GM21576 (cell line): ENCODE measurements around the gene ZNF775.
"Not testable (repeated sequence)": the region's sequence is repeated elsewhere in the genome, so short reads cannot be mapped to it uniquely, and the experiment has no call there.

Experiments used
- ATAC-seq: cut with Tn5 transposase; IDR thresholded peaks from one replicate; pipeline ENCODE4 v1.9.1; 2021; ENCODE audit warnings: mild to moderate bottlenecking, moderate library complexity; ENCODE audit not compliant: unreplicated experiment

ZNF775 gene

DNA sequence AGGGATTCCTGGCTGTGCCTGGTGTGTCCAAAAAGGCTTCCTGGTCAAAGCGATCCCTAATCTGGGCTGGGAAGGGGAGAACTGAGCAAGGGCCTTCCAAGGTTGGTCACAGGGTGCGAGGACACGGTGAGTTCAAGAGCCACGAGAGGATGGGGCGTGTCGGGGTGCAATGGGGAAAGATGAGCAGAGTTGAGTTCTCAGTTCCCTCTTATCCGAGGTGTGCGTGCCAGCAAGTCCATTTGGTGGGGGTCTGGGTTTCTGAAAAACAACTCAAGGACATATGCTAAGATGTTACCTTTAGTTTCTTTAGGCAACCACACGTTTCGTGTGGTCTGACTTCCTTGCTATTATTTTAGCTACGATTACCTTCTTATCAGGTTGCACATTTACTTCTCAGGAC lies 1.3 kb downstream of the ZNF775 start:
- ATAC-seq, result peak; percentile 11

GRCh38 chr7:150381096-150381495 lies 2.0 kb downstream of the ZNF775 start:
- no peak for ATAC-seq

- ATAC-seq, result no peak
Measured at GRCh38 chr7:150381785-150382122, 2.6 kb downstream of the ZNF775 start.

- no peak for ATAC-seq
Measured at GRCh38 chr7:150382123-150382843, 3.2 kb downstream of the ZNF775 start.

GRCh38 chr7:150382844-150383225 lies 3.7 kb downstream of the ZNF775 start:
- ATAC-seq, result no peak

DNA sequence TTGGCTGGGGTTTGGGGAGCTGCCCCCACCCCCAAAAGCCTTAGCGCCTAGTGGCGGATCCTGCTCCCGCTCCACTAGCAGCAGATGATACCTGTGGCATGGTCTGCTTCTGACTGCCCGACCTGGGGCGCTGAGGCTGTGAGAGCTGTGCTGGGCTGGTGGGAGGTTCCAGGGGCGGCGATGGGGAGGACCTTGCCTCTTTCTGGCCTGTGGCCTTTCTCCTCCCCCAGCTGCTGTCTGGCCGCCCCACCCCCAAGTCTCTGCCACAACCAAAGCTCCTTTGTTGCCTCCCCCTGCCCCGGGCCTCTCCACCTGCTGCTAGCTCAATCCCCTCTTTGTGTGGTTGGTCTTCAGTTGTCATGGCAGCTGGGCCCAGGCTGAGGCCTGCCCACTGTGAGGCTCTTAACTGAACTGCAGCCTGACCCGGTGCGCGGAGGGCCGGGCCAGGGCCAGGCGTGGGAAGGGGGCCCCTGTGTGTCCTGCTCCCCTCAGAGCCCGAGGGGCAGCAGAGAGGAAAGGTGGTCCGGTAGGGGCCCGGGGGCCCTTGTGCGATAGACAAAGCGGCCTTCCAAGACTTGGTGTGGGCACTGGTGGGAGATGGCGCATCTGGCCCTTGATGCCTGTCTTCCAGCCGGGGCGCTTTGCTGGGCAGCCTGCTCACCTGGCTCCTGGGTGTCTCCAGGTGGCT lies 4.7 kb downstream of the ZNF775 start:
- ATAC-seq, result no peak

- no peak for ATAC-seq
Measured at GRCh38 chr7:150384406-150385301, 5.5 kb downstream of the ZNF775 start.

- ATAC-seq, result no peak
Measured at GRCh38 chr7:150385302-150385723, 6.2 kb downstream of the ZNF775 start.

DNA sequence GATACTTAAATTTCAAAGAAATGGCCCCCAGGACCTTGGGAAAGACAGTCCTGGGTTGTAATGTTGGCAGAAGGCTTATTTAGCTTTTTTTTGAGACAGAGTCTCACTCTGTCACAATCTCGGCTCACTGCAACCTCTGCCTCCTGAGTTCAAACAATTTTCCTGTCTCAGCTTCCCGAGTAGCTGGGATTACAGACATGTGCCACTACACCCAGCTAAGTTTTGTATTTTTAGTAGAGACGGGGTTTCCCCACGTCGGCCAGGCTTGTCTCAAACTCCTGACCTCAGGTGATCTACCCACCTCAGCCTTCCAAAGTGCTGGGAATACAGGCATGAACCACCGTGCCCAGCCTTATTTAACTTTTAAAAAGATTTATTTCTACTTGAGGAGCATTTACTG lies 6.8 kb downstream of the ZNF775 start:
- not testable (repeated sequence) for ATAC-seq

DNA sequence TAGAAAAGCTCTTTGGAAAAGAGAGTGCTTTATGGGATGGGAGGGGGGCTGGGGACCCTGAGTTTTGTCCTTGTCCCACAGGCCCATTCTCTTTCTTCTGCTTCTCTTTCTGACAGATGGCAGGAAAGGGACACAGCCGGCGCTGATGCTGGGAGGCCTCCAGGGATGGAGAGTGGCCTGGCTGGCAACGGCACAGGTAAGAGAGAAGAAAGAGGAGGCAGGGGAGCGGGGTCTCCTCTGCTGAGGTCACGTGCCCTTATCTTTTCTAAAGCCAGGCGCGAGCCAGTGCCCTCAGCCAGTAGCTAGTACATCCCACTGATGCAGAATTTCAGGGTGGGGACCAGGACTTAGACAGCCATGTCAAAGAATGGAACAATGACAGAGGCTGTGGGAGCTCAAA lies 9.2 kb downstream of the ZNF775 start:
- ATAC-seq, result no peak

DNA sequence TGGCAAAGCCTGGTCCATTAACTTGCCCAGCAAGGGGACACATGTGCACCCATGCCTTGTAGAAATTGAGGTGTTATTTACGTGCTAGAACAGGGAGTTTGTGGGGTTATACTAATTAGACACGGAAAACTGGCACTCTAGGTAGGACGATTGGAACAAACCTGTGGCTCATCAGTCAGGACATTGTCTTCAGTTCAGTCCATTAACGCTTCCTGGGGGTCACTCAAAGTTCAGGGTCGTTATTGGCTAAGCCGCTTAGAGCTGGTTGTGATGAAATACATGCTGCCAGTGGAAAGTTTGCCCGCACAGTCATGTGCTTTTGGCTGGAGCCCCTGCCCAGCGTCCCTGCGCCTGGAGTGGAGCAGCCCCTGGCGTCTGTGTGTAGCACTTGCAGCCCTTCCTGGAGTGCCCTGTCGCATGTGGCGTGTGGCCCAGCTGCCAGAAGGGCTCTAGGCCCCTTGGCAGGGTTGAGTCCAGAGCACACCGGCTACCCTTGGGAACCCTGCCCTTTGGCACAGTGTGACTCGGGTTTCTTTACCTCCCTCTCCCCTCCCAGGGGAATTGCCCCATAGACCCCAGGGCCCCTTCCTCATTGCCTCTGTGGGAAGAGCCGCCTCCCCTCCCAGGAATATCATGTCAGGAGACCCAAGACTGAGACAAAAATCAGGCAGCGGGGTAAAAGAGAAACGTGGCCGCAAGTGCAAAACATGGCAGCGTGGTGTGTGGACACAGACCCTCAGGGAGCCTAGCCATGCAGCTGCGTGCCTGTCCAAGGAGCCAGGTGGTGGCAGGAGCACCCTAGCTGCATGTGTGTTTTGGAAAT lies 9.8 kb downstream of the ZNF775 start:
- ATAC-seq, result no peak

GRCh38 chr7:150389532-150389816 lies 10.3 kb downstream of the ZNF775 start:
- ATAC-seq, result no peak

DNA sequence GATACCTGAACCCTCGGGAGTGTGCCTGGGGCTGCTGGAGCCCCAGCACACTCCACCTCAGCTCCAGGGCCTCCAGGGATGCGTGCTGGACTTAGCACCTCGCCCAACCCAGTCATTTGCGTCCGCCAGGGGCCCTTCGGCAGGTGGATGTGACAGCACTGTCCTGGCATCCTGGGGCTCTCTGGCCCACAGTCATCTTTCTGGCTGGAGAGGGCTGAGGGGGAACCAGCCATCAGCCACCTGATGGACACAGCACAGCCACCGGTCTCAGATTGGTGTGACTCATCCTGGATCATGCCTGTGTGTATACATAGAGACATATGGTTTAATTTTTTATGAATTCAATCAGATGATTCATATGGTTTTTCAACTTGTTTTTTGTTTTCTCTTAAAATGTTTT lies 11.1 kb downstream of the ZNF775 start:
- no peak for ATAC-seq

DNA sequence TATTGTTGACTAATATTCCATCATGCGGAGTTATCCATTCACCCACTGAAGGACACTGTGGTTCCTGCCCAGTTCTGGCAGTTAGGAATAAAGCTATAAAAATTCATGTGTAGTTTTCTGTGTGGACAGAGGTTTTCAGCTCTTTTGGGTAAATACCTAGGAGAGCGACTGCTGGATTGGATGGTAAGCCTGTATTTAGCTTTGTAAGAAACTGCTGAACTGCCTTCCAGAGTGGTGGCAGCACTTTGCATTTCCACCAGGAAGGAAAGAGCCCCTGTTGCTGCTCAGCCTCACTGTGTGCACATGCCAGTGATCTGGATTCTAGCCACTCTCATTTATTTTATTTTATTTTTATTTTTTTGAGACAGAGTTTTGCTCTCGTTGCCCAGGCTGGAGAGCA lies 14.2 kb downstream of the ZNF775 start:
- ATAC-seq, result no peak

GRCh38 chr7:150396426-150396825 lies 17.3 kb downstream of the ZNF775 start:
- ATAC-seq, result no peak

DNA sequence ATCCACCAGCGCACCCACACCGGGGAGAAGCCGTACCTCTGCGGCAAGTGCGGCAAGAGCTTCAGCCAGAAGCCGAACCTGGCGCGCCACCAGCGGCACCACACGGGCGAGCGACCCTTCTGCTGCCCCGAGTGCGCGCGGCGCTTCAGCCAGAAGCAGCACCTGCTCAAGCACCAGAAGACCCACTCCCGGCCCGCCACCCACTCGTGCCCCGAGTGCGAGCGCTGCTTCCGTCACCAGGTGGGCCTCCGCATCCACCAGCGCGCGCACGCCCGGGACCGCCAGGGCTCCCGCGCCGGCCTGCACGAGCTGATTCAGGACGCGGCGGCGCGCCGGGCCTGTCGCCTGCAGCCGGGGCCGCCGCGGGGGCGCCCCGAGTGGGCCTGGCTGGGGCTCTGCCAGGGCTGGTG lies 17.7 kb downstream of the ZNF775 start:
- no peak for ATAC-seq

DNA sequence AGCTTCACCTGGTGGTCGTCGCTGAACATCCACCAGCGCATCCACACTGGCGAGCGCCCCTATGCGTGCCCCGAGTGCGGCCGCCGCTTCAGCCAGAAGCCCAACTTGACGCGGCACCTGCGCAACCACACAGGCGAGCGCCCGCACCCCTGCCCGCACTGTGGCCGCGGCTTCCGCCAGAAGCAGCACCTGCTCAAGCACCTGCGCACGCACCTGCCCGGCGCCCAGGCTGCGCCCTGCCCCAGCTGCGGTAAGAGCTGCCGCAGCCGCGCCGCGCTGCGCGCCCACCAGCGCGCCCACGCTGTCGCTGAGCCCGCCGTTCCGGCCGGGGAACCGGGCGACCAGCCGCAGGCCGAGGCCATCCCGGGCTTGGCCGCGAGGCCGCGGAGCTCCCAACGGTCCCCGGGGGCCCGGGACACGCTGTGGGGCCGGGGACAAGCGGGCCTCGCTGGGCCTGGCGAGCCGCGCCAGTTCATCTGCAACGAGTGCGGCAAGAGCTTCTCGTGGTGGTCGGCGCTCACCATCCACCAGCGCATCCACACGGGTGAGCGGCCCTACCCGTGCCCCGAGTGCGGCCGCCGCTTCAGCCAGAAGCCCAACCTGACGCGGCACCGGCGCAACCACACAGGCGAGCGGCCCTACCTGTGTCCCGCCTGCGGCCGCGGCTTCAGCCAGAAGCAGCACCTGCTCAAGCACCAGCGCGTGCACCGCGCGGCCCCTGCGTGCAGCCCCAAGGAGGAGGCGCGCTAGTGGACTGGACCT lies 18.4 kb downstream of the ZNF775 start:
- ATAC-seq, result no peak

DNA sequence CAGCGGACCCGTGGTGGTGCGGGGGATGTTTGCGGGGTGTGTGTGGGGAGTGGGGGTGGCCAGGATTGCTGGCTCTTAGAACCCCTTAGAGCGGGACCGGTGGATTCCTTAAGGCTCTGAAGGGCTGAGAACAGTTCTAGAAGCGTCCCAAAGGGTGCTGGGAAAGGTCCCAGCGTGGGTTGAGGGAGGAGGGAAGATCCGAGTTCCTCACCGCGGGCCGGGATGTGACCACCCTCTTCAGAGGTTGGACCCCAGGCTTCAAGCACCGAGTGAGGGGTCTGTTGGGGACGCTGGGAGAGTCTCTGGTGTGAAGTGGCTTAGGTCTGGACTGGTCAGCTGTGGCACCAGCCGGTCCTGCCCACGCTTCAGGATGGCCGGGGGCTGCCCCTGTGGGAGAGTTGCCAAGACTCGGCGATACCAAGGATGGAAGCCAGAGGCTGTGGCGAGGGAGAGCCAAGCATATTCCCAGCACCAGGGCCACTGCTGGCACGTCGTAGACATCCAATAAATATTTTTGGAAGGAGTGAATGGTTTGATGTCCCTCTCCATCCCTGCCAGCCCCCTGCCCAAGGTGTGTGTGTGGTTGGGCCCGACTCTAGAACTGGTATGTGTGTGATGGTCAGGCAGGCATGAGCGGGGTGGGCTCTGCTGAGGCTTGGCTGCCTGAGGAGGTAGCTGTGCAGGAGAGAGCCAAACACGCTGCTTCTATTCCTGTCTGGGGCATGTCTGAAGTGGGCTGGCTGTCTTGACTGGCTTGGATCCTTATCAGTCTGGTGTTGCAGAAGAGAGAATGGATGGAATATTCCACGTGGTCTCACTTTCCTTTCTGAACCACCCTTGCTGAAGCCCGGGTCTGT lies 19.2 kb downstream of the ZNF775 start:
- no peak for ATAC-seq

- ATAC-seq, result no peak
Measured at GRCh38 chr7:150398965-150399320, 19.8 kb downstream of the ZNF775 start.
